Spleen (tissue), 11 donors: ENCODE results near the gene GNA14. TPM values are rescaled to one million over a fixed set of nuclear protein-coding genes. Genes with fewer than 3 reads are reported as not detected.

ENCODE experiments used
- DNase-seq: peaks from one replicate; pipeline ENCODE4 v3.0.0-alpha.2; 2020
- H3K27ac ChIP-seq, 8 donors: fragments of 200-600 bp; sonication (generic) in 7 of 8; 1 replicate in 4 of 8; 2 replicates in 4 of 8; pipeline versions ENCODE4 v1.5.0 to v1.8.0; 2016 to 2021; ENCODE audit warnings: inconsistent platforms in 4 of 8, mild to moderate bottlenecking in 4 of 8, moderate library complexity in 1 of 8
- H3K27me3 ChIP-seq, 7 donors: fragments of 200-600 bp; sonication (generic) in 6 of 7; replicated peaks in 1 of 7; 1 replicate in 4 of 7; 2 replicates in 3 of 7; pipeline versions ENCODE4 v1.5.0 to v1.8.0; 2016 to 2021; ENCODE audit warnings: inconsistent platforms in 3 of 7, mild to moderate bottlenecking in 1 of 7
- H3K36me3 ChIP-seq, 6 donors: fragments of 200-600 bp; sonication (generic) in 5 of 6; 1 replicate in 4 of 6; 2 replicates in 2 of 6; pipeline versions ENCODE4 v1.5.0 to v1.8.0; 2016 to 2021; ENCODE audit warnings: inconsistent platforms in 2 of 6
- H3K4me1 ChIP-seq, 6 donors: fragments of 200-600 bp; sonication (generic) in 5 of 6; 1 replicate in 3 of 6; 2 replicates in 3 of 6; pipeline versions ENCODE4 v1.5.0 to v1.8.0; 2016 to 2021; ENCODE audit warnings: inconsistent platforms in 3 of 6
- H3K4me3 ChIP-seq, 8 donors: fragments of 200-600 bp; sonication (generic) in 7 of 8; 1 replicate in 4 of 8; 2 replicates in 4 of 8; pipeline versions ENCODE4 v1.5.0 to v1.8.0; 2016 to 2021; ENCODE audit warnings: inconsistent platforms in 4 of 8, mild to moderate bottlenecking in 4 of 8, moderate library complexity in 2 of 8
- H3K9me3 ChIP-seq, 8 donors: fragments of 200-600 bp; sonication (generic) in 7 of 8; 1 replicate in 4 of 8; 2 replicates in 4 of 8; pipeline versions ENCODE4 v1.5.0 to v1.8.0; 2016 to 2021; ENCODE audit warnings: inconsistent platforms in 4 of 8
- CTCF ChIP-seq, 11 experiments: fragments of 200-600 bp in 7 of 11; fragments of 450-650 bp in 4 of 11; sonication (generic) in 4 of 11; IDR thresholded peaks in 8 of 11; conservative IDR thresholded peaks in 3 of 11; 1 replicate in 7 of 11; 2 replicates in 4 of 11; pipeline versions ENCODE4 v1.4.0 to v1.8.0; 2016 to 2021; ENCODE audit warnings: antibody characterized with exemption in 11 of 11, inconsistent platforms in 4 of 11, mild to moderate bottlenecking in 1 of 11
- POLR2A ChIP-seq, 3 donors: fragments of 450-650 bp; IDR thresholded peaks; one replicate each; pipeline ENCODE4 v1.5.1; 2017; ENCODE audit warnings: antibody characterized with exemption in 3 of 3, mild to moderate bottlenecking in 1 of 3
- POLR2AphosphoS5 ChIP-seq, 3 donors: sonication (generic); formaldehyde crosslinking; IDR thresholded peaks; one replicate each; pipeline ENCODE4 v1.5.1; 2017; ENCODE audit warnings: antibody characterized with exemption in 3 of 3
- WGBS, 5 donors: extraction: QIAGEN DNeasy Blood & Tissue Kit in 3 of 5; methylation state at CpG; one replicate each; pipeline versions ENCODE4 v1.1.5 to v1.1.7; 2013 to 2018; 5-methylcytosine and 5-hydroxymethylcytosine counted together
- intact Hi-C: fragments of 100-400 bp; cut with DNase I; formaldehyde crosslinking; loops from one replicate; pipeline ENCODE4 v1.15.0; 2023; ENCODE audit warnings: low total_unique reads
- polyA plus RNA-seq, 3 donors: library from polyadenylated mRNA; stranded (reverse); fragments of 200-250 nt; gene quantifications; one replicate each; pipeline ENCODE4 v1.2.1, GENCODE V29; 2013
- total RNA-seq, 7 donors: library from RNA; depleted of rRNA in 3 of 7; stranded (reverse); fragments of >200 nt in 3 of 7; fragmentation: NEBNext Ultra II Directional in 4 of 7; extraction: Animal tissue kit (Norgen Biotek cat#: 25700) in 4 of 7; gene quantifications; one replicate each; pipeline versions ENCODE4 v1.1.0 to v1.2.1, GENCODE V29; 2016 to 2021
- donor health status: healthy with polysubstance abuse.
- donor health status: DM: no; HTN: no; CAD: no; lungs with moderate emphysema.
- donor health status: DM: no; HTN: no; CAD: no.
- donor health status: Bipolar disorder and iron deficiency.
- donor health status: healthy.
- donor health status: DM: no; HTN: no; CAD: no.
- donor health status: DM: yes; HTN: yes; CAD: no.

The GNA14 gene
- total and polyA plus RNA-seq, 10 donors = 1.7 to 41.7 (median 7.9) TPM

GRCh38 chr9:77433675-77434445, 214.3 kb downstream of the GNA14 start:
- TF ChIP-seq POLR2AphosphoS5 (IDR thresholded peaks at IDR 0.05) = no peak
- TF ChIP-seq CTCF (IDR thresholded peaks at IDR 0.05 in 8 of 11, conservative IDR thresholded peaks at IDR 0.05 in 3 of 11) = peak; percentile 53 to 88 (median 77)
- TF ChIP-seq POLR2A (IDR thresholded peaks at IDR 0.05) = no peak
- WGBS, 5 donors = 55 to 64% (median 60%) methylated on average over 21 of the region's 21 CpGs
- Histone ChIP-seq H3K4me3 (peak overlapping the region in 1 of 8 donors; percentile 11), H3K27me3 (no peaks in the 10 kb centered on the region), H3K27ac (no peak overlapping the region), H3K36me3 (no peaks in the 10 kb centered on the region), H3K4me1 (peaks cover 0 to 26% (median 13%) of the 10 kb centered on the region in 6 donors), H3K9me3 (no peaks in the 10 kb centered on the region)
- intact Hi-C loops = no loop called here
- no peak for DNase-seq

GRCh38 chr9:77432053-77432452, 216.1 kb downstream of the GNA14 start:
- no peak overlapping the region for H3K4me3 ChIP-seq
- peaks cover 0 to 17% (median 10%) of the 10 kb centered on the region in 6 donors for H3K4me1 ChIP-seq
- DNase-seq = no peak
- WGBS, 5 donors = 91 to 97% (median 93%) methylated on average over 6 of the region's 6 CpGs
- H3K27ac ChIP-seq = no peak overlapping the region
- intact Hi-C loops = no loop called here
- no peak for TF ChIP-seq POLR2AphosphoS5 (IDR thresholded peaks at IDR 0.05)
- TF ChIP-seq CTCF (IDR thresholded peaks at IDR 0.05 in 8 of 11, conservative IDR thresholded peaks at IDR 0.05 in 3 of 11) = no peak
- no peak for TF ChIP-seq POLR2A (IDR thresholded peaks at IDR 0.05)
- H3K36me3 ChIP-seq = peaks cover 0 to 6% (median 0%) of the 10 kb centered on the region in 6 donors
- no peaks in the 10 kb centered on the region for H3K27me3 ChIP-seq
- no peaks in the 10 kb centered on the region for H3K9me3 ChIP-seq

- intact Hi-C loops = no loop called here
- peaks cover 0 to 24% (median 10%) of the 10 kb centered on the region in 6 donors for H3K4me1 ChIP-seq
- peaks cover 0 to 6% (median 0%) of the 10 kb centered on the region in 6 donors for H3K36me3 ChIP-seq
- no peak for TF ChIP-seq POLR2AphosphoS5 (IDR thresholded peaks at IDR 0.05)
- TF ChIP-seq CTCF (IDR thresholded peaks at IDR 0.05 in 8 of 11, conservative IDR thresholded peaks at IDR 0.05 in 3 of 11) = no peak
- TF ChIP-seq POLR2A (IDR thresholded peaks at IDR 0.05) = no peak
- H3K27ac ChIP-seq = no peak overlapping the region
- WGBS, 5 donors = 71 to 89% (median 80%) methylated on average over 2 of the region's 2 CpGs
- no peak for DNase-seq
- H3K4me3 ChIP-seq = no peak overlapping the region
- no peaks in the 10 kb centered on the region for H3K9me3 ChIP-seq
- no peaks in the 10 kb centered on the region for H3K27me3 ChIP-seq
Measured at GRCh38 chr9:77429928-77430327, 218.2 kb downstream of the GNA14 start.

- Histone ChIP-seq H3K27ac (no peak overlapping the region), H3K4me3 (no peak overlapping the region), H3K9me3 (peaks cover 0 to 4% (median 0%) of the 10 kb centered on the region in 8 donors), H3K36me3 (peaks cover 0 to 11% (median 0%) of the 10 kb centered on the region in 6 donors), H3K4me1 (peaks cover 0 to 11% (median 0%) of the 10 kb centered on the region in 6 donors), H3K27me3 (no peaks in the 10 kb centered on the region)
- DNase-seq = no peak
- no peak for TF ChIP-seq POLR2A (IDR thresholded peaks at IDR 0.05)
- TF ChIP-seq POLR2AphosphoS5 (IDR thresholded peaks at IDR 0.05) = no peak
- no peak for TF ChIP-seq CTCF (IDR thresholded peaks at IDR 0.05 in 8 of 11, conservative IDR thresholded peaks at IDR 0.05 in 3 of 11)
- 56 to 80% (median 62%) methylated on average over 7 of the region's 7 CpGs for WGBS, 5 donors
- intact Hi-C loops = no loop called here
Measured at GRCh38 chr9:77427256-77427927, 220.7 kb downstream of the GNA14 start.
